GM21528 (cell line): ENCODE data around the gene LRRFIP2.
"Not testable (repeated sequence)": the region's sequence is repeated elsewhere in the genome, so short reads cannot be mapped to it uniquely, and the experiment has no call there.

Experiments used
- ATAC-seq: cut with Tn5 transposase; IDR thresholded peaks from one replicate; pipeline ENCODE4 v1.9.1; 2021; ENCODE audit warnings: mild to moderate bottlenecking, moderate library complexity; ENCODE audit not compliant: unreplicated experiment, low FRiP score

The LRRFIP2 gene

DNA sequence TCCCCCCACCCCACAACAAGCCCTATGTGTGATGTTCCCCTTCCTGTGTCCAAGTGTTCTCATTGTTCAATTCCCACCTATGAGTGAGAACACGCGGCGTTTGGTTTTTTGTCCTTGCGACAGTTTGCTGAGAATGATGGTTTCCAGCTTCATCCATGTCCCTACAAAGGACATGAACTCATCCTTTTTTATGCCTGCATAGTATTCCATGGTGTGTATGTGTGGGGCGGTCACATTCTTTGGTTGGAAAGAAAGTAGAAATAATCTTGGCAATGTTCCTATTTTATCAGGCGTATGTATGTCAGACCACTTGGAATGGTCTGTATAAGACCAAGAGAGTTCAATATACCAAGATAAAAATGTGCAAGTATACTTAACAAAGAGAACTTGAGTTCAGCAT lies 52.3 kb downstream of the LRRFIP2 start:
- not testable (repeated sequence) for ATAC-seq

DNA sequence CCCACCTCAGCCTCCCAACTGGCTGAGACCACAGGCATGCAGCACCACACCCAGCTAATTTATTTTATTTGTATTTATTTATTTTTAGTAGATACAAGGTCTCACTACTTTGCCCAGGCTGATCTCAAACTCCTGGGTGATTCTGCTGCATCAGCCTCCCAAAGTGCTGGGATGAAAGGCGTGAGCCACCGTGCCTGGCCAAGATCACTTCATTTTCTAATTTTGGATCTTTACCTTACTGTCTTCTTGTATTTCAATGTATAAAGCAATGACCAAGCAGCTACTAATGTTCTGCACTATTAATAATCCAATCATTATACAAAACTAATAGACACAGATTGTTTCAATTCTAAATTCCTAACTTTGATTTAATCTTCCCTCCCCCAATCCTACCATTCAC lies 56.2 kb downstream of the LRRFIP2 start:
- ATAC-seq: no peak

DNA sequence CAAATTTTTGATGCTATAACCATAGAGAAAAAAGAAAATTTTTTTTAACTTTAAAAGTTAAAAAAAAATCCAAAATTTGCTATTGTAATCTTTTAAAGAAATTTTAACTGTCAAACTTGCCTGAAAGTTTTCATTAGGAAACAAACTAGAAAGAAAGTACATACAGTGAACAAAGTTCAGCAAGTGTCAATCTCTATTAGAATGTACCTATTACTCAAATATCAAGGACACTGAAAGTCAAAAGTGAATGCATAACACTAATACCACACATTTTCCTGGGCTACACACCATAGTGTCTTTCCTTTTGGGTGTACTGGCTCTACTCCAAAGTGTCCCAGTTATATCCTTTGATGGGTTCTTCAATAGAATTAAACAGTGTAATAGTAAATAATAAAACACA lies 56.8 kb downstream of the LRRFIP2 start:
- no peak for ATAC-seq

DNA sequence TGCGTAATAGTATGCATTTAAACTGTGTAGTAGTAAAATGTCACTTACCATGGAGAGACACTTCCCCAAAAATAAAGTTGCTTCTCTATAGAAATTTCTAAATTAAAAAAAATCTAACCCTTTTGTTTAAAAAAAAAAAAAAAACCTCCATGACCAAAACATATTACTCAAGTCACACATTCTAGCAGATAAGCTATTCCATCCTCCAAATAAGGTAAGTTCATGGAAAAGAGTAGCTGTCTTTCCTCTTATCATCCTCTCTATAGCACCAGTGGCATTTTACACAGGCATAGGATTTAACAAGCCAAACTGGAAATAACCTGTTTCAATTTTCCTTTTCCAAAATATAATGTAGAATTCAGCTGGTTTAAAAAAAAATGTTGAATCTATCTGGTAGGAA lies 57.4 kb downstream of the LRRFIP2 start:
- ATAC-seq: no peak

DNA sequence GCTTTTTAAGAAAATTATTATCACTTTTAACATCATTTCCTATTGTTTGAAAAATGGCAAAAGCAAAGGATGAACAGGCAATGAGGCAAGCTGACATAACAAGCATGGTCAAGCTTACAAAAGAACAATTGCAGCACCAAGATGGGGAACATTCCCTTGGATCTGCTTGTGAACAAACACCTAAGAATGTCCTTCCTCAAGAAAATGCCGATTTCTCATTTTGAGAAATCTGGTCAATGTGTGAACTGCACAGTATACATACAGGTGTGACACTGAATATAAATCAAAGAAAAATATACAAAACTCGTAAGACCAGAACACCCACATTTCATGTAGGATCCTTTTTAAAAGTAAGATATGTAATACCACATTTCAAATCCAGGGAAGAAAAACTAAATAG lies 58.9 kb downstream of the LRRFIP2 start:
- ATAC-seq: no peak

DNA sequence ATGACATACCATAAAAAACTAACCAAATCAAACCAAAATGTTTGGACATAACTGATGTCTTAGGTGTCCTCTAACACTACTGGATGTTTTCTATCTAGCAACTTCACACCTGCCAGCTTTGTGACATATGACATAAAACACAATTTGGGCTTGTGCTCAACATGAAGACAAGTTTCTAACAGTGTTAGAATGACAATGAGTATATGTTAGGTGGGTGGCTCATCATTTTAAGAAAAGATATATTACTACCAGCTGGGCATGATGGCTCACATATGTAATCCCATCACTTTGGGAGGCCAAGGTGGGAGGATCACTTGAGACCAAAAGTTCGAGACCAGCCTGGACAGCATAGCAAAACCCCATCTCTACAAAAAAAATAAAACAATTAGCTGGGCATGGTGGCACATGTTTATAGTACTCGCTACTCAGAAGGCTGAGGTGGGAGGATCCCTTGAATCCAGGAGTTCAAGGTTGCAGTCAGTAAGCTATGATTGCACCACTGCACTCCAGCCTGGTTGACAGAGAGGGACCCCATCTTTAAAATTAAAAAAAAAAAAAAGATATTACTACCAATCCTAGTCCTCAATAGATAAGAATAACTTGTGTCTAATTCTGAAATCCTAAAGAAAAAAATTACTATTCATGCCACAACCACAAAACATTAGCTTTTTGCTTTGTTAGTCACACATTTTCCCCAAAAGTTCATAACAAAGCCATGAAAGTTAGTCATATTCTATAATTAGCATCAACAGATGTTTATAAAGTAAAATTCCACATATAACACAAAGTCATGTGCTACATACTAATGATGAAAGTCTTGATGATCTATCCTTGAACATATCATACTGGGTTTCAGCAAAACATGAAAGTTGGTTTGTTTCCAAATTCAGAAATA lies 59.9 kb downstream of the LRRFIP2 start:
- ATAC-seq: no peak

DNA sequence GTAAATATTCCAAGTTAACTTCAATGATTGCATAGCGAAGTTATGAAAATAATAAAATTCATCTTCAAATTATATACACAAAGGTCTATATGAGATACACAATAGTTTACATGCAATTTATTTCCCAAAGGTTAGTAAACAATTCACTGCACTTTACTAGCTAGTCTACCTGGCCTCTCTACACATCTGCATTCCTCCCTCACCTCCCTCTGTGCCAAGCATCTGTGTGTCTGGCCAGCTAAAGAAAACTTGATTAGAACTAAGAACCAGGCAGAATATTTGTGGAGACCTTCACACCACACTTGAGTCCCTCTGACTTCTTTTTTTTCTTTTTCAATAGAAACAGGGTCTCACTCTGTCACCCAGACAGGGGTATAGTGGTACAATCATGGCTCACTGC lies 61.4 kb downstream of the LRRFIP2 start:
- ATAC-seq: no peak

DNA sequence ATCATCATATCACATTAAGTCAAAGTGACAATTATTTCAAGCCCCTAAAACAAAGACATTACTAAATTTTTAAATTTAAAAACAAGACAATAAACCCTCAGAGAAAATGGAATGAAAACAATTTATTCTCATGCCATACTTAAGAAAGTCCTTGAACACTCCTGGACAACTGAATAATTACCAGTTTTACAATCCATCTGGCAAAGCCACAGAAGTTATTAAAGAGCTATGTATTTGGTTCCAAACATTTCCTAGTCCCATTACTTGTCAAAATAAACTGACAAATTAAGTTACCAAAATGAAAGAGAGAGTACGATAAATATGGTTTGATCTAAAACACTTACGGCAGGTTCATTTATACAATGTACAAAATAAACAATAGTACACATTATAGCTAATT lies 63.2 kb downstream of the LRRFIP2 start:
- ATAC-seq: no peak

DNA sequence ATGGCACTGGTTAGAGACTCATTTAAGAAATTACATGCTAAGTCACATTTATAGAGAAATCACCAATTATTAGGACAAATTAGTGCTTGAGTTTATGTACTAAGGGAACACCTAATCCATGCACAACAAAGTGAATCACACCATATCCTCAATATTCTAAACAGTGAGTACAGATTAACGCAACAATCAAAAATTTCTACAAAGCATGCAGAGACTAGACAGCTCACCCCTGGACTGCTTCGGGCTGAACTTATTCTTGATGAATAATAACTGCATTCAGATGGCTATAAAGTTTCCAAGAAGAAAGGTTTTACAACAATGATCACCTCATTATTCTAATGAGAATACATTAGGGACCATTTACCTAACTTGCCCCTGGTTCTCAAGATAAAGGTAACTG lies 66.5 kb downstream of the LRRFIP2 start:
- no peak for ATAC-seq

DNA sequence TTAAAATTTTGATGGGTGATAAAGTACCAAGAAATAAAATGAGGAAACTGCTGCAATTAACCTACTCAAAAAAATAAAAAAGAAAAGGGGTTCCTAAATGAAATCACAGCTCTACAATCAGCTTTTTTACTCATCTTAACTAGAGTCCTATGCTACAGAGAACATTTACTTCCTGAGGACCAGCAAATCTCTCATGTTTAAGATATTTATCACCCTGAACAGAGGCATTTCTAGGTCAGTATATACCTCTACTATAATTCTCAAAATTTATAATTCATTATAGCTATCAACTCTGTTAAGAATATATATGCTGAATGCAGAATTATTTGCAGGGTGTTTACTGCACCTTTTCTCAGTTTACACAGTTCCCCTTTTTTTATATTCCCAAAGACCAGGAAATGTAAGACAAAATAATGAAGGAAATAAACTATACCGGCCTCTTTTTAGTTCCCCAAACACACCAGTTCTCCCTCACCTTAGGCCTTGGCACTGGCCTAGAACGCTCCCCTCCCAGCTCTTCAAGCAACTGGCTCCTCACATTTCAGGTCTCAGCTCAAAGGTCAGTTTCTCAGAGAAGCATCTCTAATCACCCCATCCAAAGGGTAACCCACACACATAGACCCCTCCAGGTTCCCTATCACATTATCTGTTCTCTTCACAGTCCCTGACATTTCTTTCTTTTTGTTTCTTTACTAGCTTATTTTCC lies 71.1 kb downstream of the LRRFIP2 start:
- ATAC-seq: no peak

DNA sequence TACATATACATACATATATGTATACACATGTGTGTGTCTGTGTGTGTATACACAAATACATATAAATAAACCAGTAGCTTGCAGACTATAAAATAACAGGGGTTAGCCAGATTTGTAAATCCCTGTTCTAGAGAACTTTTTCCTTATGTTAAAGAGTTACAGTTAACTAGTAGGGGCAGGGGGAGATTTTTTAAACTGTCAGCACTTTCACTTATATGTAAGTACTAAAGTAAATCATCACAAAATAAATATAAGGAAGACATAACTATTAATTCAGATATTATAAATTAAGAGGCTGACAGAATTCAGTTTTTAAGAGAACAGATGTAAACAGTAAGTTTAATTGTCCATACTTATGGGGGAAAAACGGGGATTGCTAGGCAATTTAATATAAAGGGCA lies 74.0 kb downstream of the LRRFIP2 start:
- ATAC-seq: no peak

DNA sequence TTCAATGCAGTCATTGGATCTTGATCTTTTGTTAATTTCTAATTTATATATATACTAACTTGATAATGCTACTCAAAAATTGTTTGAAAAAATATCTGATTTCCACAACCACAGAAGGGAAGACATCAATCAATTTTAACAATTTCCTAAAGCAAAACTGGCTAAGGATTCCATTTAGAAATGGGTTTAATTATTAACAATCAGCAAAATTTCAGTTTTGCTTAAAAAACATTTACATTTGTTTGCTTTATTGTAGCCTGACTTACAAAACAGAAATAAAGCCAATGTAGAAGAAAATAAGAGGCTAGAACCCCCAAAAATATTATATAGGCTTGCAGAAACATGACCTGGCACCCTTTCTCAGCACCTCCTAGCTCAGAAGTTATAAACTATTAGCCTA lies 74.9 kb downstream of the LRRFIP2 start:
- ATAC-seq: no peak

DNA sequence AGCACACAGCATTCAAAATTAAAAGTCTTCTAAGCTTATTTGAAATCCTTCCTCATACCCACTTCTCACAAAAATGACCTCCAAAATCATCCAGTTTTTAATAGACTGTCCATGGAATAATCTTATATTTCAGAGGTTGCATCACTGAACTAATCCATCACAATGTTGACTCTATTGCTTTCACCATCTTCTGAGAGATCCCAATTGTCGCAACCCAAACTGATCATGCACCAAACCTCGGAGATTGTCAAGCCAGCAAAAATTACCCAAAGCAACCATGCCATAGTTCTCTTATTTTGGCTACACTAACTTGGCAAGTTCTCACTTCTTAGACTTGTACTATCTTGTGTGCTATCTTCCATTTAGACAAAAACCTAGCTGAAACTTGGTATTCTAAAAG lies 75.5 kb downstream of the LRRFIP2 start:
- ATAC-seq: no peak

DNA sequence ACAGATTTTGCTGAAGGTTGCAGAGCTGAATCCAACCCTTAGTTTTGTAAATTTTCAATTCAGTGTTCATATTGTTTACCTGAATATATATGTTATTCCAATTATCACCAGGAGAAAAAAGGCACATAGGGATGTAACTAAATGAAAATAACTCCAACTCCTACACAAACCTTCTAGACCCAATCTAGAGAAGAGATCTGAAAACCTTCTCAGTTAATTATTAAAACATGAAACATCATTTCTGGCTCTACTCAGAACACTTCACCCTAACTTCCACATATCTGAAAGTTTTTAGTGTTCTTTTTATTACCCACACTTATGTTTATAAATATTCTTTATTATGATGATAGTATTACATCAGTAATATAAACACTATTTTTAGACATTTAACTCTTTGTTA lies 76.6 kb downstream of the LRRFIP2 start:
- no peak for ATAC-seq

DNA sequence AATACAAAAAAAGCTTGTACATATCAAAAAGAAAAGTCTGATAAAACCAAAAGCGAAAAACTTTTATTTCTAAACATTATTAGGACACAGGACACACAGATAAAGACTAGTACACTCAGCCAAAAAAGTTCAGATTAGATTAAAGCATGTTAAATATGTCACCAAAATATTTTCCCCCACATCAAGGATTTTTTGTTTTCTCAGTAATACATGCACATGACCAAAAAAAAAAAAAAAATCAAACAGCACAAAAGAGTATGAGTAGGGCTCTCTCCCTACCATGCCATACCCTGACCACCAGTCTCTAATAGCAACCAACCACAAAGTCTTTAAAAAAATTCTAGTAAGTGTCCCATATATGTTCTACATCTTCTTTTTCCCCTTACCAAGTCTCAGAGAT lies 77.4 kb downstream of the LRRFIP2 start:
- no peak for ATAC-seq

DNA sequence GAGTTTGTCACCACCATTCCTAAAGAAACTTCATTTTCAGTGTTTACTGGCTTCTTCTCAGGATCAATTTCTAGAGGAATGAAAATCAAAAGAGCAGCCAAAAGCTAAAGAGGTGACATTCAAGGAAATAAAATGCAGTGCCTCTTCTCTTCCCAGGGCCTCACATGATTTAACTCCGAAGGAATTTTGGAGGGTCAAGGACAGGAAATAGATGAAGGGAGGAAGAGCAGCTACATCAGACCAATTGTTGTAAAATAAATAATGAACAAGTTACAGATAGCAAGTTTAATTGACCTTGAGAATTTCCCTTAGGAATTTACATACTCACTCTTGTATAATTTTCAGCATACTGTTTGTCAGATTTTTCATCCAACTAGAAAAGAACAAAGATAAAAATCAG lies 78.1 kb downstream of the LRRFIP2 start:
- no peak for ATAC-seq

DNA sequence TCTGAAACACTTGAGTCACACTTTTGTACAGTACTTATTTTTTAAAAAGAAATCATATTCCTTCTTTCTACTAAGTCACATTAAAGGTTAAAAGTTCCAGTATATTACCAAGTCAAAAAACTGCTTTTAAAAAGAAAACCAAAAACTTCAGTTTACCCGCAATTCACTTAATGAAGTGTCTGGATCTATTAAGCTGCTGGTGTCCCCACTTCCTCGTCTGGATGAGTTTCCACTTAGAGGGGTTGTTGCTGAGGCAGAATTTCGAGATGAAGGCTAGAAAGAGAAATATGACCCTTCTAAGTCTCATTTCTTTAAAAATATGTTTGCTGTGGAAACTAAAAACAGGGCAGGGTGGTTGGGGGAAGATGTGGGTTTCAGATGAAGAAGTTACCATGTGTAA lies 79.7 kb downstream of the LRRFIP2 start:
- ATAC-seq: no peak

DNA sequence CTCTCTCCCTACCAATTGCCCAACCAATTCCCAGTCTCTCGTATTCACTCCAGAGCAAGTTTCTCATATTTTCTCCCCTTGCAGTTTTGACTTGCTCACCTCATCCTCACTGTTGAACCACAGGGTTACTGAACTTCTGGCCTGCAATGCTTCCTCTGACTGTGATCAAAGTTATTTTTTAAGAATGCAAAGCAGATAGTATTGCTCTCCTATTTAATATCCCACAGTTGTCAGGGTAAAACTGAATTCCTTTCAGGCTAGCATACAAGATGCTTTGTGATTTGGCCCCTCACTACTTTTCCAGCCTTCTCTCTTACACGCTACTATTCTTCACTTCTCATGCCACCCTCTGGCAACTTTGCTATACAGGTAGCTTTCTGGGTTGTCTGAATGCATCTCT lies 80.9 kb downstream of the LRRFIP2 start:
- ATAC-seq: no peak

DNA sequence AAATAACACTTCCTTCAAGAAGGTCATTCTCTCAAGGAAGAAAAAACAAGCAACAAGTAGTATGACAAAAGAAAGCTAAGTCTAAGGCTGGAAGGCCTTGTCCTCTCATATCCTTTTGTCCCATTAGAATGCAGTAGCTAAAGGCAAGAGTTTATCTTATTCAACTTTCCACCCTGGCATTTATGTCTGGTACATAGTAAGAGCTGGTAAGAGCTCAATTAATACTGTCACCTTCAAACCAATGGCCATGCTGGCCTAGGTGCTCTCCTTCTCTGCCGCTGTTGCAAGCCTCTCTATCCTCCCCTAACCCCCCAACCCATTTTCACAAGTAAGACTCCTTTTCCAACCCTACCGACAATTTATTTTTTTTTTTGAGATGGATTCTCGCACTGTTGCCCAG lies 81.9 kb downstream of the LRRFIP2 start:
- ATAC-seq: no peak

DNA sequence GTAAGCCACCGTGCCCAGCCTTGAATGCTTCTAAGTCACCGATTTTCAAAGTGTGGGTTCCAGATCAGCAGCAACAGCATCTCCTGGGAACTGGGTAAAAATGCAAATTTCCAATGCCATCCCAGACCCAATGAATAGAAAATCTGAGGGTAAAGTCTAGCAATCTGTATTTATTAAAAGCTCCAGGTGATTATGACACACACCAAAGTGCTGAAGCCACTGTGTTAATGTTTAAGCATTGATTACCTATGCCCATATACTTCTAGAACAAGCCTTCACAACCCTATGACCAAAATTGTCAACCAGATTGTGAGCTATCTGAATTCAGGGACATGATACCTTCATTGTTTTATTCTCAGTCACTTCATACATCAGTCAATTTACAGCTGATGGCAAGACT lies 86.5 kb downstream of the LRRFIP2 start:
- ATAC-seq: no peak

DNA sequence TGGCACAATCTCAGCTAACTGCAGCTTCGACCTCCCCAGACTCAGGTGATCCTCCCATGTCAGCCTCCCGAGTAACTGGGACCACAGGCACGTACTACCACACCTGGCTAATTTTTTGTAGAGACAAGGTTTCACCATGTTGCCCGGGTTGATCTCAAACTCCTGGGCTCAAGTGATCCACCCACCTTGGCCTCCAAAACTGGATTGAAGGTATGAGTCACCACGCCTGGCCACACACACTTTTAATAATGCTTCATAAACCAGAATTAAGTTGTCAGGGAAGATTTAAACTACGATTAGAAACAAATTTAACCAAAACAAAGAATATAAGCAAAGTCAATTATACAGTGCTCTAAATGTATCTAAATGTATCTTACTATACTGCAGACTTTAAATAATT lies 87.5 kb downstream of the LRRFIP2 start:
- ATAC-seq: no peak

DNA sequence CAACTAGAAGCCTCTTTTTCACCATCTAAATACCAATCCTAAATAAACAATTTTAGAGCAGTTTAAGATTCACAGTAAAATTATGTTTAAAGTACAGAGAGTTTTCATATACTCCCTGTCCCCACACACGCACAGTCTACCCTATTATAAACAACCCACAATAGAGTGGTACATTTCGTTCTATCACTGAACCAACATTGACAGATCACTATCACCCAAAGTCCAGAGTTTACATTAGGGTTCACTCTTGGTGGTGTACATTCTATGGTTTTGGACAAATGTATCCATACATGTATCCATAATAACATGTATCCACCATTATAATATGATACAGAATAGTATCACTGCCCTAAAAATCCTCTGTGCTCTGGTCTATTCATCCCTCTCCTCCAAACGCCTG lies 92.1 kb downstream of the LRRFIP2 start:
- ATAC-seq: no peak
